K562 (cell line): Measurements from ENCODE around the gene TMEM135. TPM values are rescaled to one million over a fixed set of nuclear protein-coding genes. Genes with fewer than 3 reads are reported as not detected.

Experiments used
- ATAC-seq: fragments of 200-7000 bp; cut with Tn5 transposase; 3 replicates; pipeline ENCODE4 v1.9.1; 2020; ENCODE audit warnings: moderate library complexity
- BruUV-seq: library from RNA; stranded (reverse); fragments of 400-500 nt; replicated peaks from 2 replicates; lab custom pipeline; 2021; lab: Mats Ljungman, UMichigan
- CTCF ChIA-PET: fragments of 300-600 bp; formaldehyde crosslinking; extraction: SDS; loops from one replicate; lab custom pipeline; 2021; ENCODE audit warnings: low intra/inter-chr PET ratio; lab: Yijun Ruan, JAX
- POLR2A ChIA-PET: fragments of 300-600, 350-650 bp; sonication (Branson Sonifier 250); formaldehyde crosslinking; extraction: SDS; loops from one replicate; lab custom pipeline; 2021; ENCODE audit warnings: antibody characterized with exemption, inconsistent platforms; lab: Yijun Ruan, JAX
- DNase-seq, 4 experiments: peaks; one replicate each; pipeline versions ENCODE4 v3.0.0 to v3.0.0-alpha.2; 2011 to 2018; ENCODE audit warnings: low spot score in 3 of 4, mixed read lengths in 3 of 4; ENCODE audit errors: extremely low read depth in 1 of 4
- FAIRE-seq: peaks from 2 replicates; lab custom pipeline; 2011; peaks lifted over from hg19 to GRCh38; lab: Jason Lieb, UNC
- H2AFZ ChIP-seq: 2 replicates; pipeline ENCODE4 v1.6.0; 2011; ENCODE audit warnings: low read depth, low read length, control low read depth, inconsistent platforms
- H3K27ac ChIP-seq: fragments of 200-600 bp; 3 replicates; pipeline ENCODE4 v1.8.0; 2011; ENCODE audit warnings: low read depth, mild to moderate bottlenecking, control low read depth, inconsistent platforms, low read length, moderate library complexity, mixed read lengths; ENCODE audit errors: extremely low read depth
- H3K27me3 ChIP-seq, 2 experiments: fragments of 300-600 bp in 1 of 2; 2 replicates in 1 of 2; 3 replicates in 1 of 2; pipeline versions ENCODE4 v1.6.0 to v1.8.0; 2011; ENCODE audit warnings: inconsistent platforms in 2 of 2, low read length in 2 of 2, mild to moderate bottlenecking in 1 of 2, mixed read lengths in 1 of 2, moderate library complexity in 1 of 2; ENCODE audit not compliant: control insufficient read depth in 2 of 2, insufficient read depth in 2 of 2
- H3K36me3 ChIP-seq: fragments of 300-600 bp; 3 replicates; pipeline ENCODE4 v1.8.0; 2011; ENCODE audit warnings: mild to moderate bottlenecking, low read length, inconsistent platforms; ENCODE audit not compliant: control insufficient read depth, insufficient read depth
- H3K4me1 ChIP-seq, 2 experiments: fragments of 200-600 bp in 1 of 2; replicated peaks in 1 of 2; 2 replicates in 1 of 2; 3 replicates in 1 of 2; pipeline versions ENCODE4 v1.5.1 to v1.8.0; 2011; ENCODE audit warnings: inconsistent platforms in 2 of 2, low read length in 2 of 2, mild to moderate bottlenecking in 1 of 2, mixed read lengths in 1 of 2, moderate library complexity in 1 of 2; ENCODE audit not compliant: control insufficient read depth in 2 of 2, insufficient read depth in 2 of 2
- H3K4me2 ChIP-seq: 2 replicates; pipeline ENCODE4 v1.6.1; 2011; ENCODE audit warnings: low read length, control low read depth, inconsistent platforms, mixed read lengths; ENCODE audit not compliant: insufficient read depth
- H3K4me3 ChIP-seq: fragments of 200-600 bp; sonication (generic), shearing (Covaris generic); 2 replicates; pipeline ENCODE4 v1.5.1; 2016; ENCODE audit warnings: control low read depth, inconsistent platforms
- H3K79me2 ChIP-seq: fragments of 200-600 bp; 3 replicates; pipeline ENCODE4 v1.8.0; 2011; ENCODE audit warnings: low read length, inconsistent platforms; ENCODE audit not compliant: control insufficient read depth, insufficient read depth
- H3K9ac ChIP-seq, 2 experiments: 2 replicates each; pipeline versions ENCODE4 v1.6.0 to v1.6.1; 2011; ENCODE audit warnings: low read depth in 2 of 2, low read length in 2 of 2, control low read depth in 1 of 2, inconsistent platforms in 1 of 2, mild to moderate bottlenecking in 1 of 2, mixed read lengths in 1 of 2; ENCODE audit not compliant: insufficient read depth in 1 of 2
- H3K9me1 ChIP-seq: one replicate; pipeline ENCODE4 v1.6.0; 2011; ENCODE audit warnings: inconsistent platforms, mild to moderate bottlenecking, low read length, moderate library complexity; ENCODE audit not compliant: control insufficient read depth, insufficient read depth
- H3K9me3 ChIP-seq: replicated peaks from 2 replicates; pipeline ENCODE4 v1.5.1; 2011; ENCODE audit warnings: low read depth, low read length, inconsistent platforms; ENCODE audit not compliant: control insufficient read depth, insufficient read depth
- H4K20me1 ChIP-seq: replicated peaks from 2 replicates; pipeline ENCODE4 v1.6.1; 2011; ENCODE audit warnings: low read length, inconsistent platforms, mixed read lengths; ENCODE audit not compliant: control insufficient read depth, insufficient read depth
- MLX ChIP-seq, 2 experiments: fragments of 450-650 bp in 1 of 2; sonication (generic) in 1 of 2; formaldehyde crosslinking; conservative IDR thresholded peaks; 2 replicates each; pipeline versions ENCODE4 v1.4.0 to v1.8.1; 2020 to 2022; ENCODE audit warnings: mild to moderate bottlenecking in 1 of 2, missing genetic modification reagents in 1 of 2
- NFE2L1 ChIP-seq: fragments of 450-650 bp; IDR thresholded peaks from 2 replicates; pipeline ENCODE4 v1.6.1; 2016; ENCODE audit warnings: missing genetic modification characterization, low read depth, mild to moderate bottlenecking, missing compliant biosample characterization, moderate library complexity, borderline replicate concordance
- PURB ChIP-seq: sonication (generic); formaldehyde crosslinking; IDR thresholded peaks from 2 replicates; pipeline ENCODE4 v1.9.0; 2021; ENCODE audit warnings: low read depth, mild to moderate bottlenecking, missing genetic modification reagents
- RBM14 ChIP-seq: fragments of 200-400 bp; formaldehyde crosslinking; IDR thresholded peaks from 2 replicates; pipeline ENCODE4 v1.6.1; 2018; ENCODE audit warnings: low read depth, mild to moderate bottlenecking, low read length, moderate library complexity, borderline replicate concordance; ENCODE audit not compliant: insufficient read depth
- U2AF2 ChIP-seq: fragments of 200-400 bp; formaldehyde crosslinking; optimal IDR thresholded peaks from 2 replicates; pipeline ENCODE3; 2017; ENCODE audit warnings: low read depth, mild to moderate bottlenecking, low read length
- YBX1 ChIP-seq: fragments of 450-650 bp; IDR thresholded peaks from 2 replicates; pipeline ENCODE4 v1.7.1; 2016; ENCODE audit warnings: mild to moderate bottlenecking
- ZNF79 ChIP-seq: fragments of 250-450 bp; sonication (Bioruptor Pico); IDR thresholded peaks from 2 replicates; pipeline ENCODE4 v1.4.0; 2020; ENCODE audit warnings: low read depth, mild to moderate bottlenecking, moderate library complexity
- in situ Hi-C: fragments of 300-500 bp; cut with MboI; formaldehyde crosslinking; loops from 4 replicates; pipeline ENCODE4 v1.15.0; 2018; ENCODE audit warnings: inconsistent platforms, mixed read lengths
- intact Hi-C: fragments of 100-400 bp; cut with micrococcal nuclease; formaldehyde crosslinking; loops from 2 replicates; pipeline ENCODE4 v1.14.2; 2022
- polyA plus RNA-seq, 8 experiments: library from polyadenylated mRNA; depleted of rRNA in 4 of 8; stranded (reverse) in 5 of 8; unstranded in 3 of 8; fragments of >200 nt; fragmentation: Nextera tagmentation in 2 of 8; fragmentation: Illumina TruSeq in 1 of 8; extraction: Ambion mirVana in 2 of 8; extraction: Trizol in 1 of 8; gene quantifications; 2 replicates each; pipeline versions ENCODE4 v1.2.1 to v1.2.3, GENCODE V29; 2011 to 2014; ENCODE audit warnings: inconsistent platforms in 1 of 8, missing spikeins in 1 of 8
- total RNA-seq, 7 experiments: library from RNA; depleted of rRNA in 6 of 7; stranded (reverse); fragments of >200 nt in 6 of 7; fragmentation: Illumina TruSeq in 2 of 7; extraction: Trizol in 2 of 7; gene quantifications; 2 replicates each; pipeline versions ENCODE4 v1.2.1 to v1.2.3, GENCODE V29; 2011 to 2021; ENCODE audit warnings: low replicate concordance in 1 of 7

Gene TMEM135
- total and polyA plus RNA-seq, 9 of the 15 experiments (the other 6 are each of a cell fraction or from before 2014, with no cell fraction given): 17.3 to 53.6 (median 24.9) TPM

- no peaks in the 10 kb centered on the region; the same call in 2 of the 3 replicates for H3K79me2 ChIP-seq
- no peak overlapping the region for H3K4me2 ChIP-seq
- no peak overlapping the region for H3K9ac ChIP-seq
- no peaks in the 10 kb centered on the region for H3K36me3 ChIP-seq
- no peaks in the 10 kb centered on the region for H3K9me1 ChIP-seq
- no peak for DNase-seq
- no peak for FAIRE-seq
- CTCF ChIA-PET: no interaction called here
- no peak for ATAC-seq
- BruUV-seq: no TSS peak
- H3K27me3 ChIP-seq: no peaks in the 10 kb centered on the region
- POLR2A ChIA-PET: no interaction called here
- H4K20me1 ChIP-seq: no peaks in the 10 kb centered on the region
- in situ Hi-C loops: no loop called here
- H3K27ac ChIP-seq: no peak overlapping the region
- no peaks in the 10 kb centered on the region for H3K9me3 ChIP-seq
- no peak overlapping the region for H3K4me3 ChIP-seq
- TF ChIP-seq YBX1 (no peak), NFE2L1 (tag) (no peak), MLX (CRISPR knock-in tag; conservative IDR thresholded peaks at IDR 0.05) (no peak), RBM14 (no peak), U2AF2 (no peak), PURB (CRISPR knock-in tag) (no peak), ZNF79 (CRISPR knock-in tag) (no peak)
- peaks cover 0 to 5% of the 10 kb centered on the region in 2 experiments; a peak in 2 of 5 replicates for H3K4me1 ChIP-seq
- no peak overlapping the region for H2AFZ ChIP-seq
- intact Hi-C loops: no loop called here
These were observed 228.2 kb downstream of the TMEM135 start for GRCh38 chr11:87265979-87266378.
